ENCODE results near the gene MRPL12. TPM values are rescaled to one million over a fixed set of nuclear protein-coding genes. Genes with fewer than 3 reads are reported as not detected.

MRPL12 gene
- total RNA-seq, 3 donors from 2014 or later = 18.4 to 32.3 (median 32.1) TPM

DNA sequence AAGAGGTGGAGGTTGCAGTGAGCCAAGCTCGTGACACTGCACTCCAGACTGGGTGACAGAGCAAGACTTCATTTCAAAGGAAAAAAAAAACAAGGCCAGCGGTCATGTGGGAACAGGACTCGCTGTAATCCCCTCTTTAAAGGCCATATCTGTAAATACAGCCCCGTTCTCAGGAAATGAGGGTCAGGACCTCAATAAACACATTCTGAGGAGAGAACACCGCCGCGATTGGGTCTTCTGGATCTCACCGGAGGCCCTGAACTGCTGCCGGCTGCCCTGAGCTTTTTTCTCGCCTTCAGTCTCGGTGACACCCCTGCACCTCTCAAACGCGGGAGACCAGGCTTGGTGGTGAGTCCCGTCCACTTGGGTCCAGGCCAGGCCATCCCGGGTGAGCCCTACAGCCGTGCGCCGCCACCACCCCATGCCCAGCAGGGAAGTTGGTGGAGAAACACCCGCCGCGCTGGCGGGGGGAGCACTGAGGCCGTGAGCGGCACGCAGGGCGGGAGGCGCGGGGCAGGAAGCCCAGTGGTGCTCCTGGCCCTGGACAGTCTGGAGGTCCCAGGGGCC, 37.3 kb downstream of the MRPL12 start:
- H3K4me3 ChIP-seq = no peak overlapping the region
- H3K27ac ChIP-seq = no peak overlapping the region
- peaks cover 0 to 4% of the 10 kb centered on the region in 2 donors for H3K27me3 ChIP-seq
- H3K4me1 ChIP-seq = no peaks in the 10 kb centered on the region
- no peaks in the 10 kb centered on the region for H3K36me3 ChIP-seq
- intact Hi-C loops (cut with DNase I; ENCODE audit: low total_unique reads) = no loop called here
- TF ChIP-seq, protein P1, sequence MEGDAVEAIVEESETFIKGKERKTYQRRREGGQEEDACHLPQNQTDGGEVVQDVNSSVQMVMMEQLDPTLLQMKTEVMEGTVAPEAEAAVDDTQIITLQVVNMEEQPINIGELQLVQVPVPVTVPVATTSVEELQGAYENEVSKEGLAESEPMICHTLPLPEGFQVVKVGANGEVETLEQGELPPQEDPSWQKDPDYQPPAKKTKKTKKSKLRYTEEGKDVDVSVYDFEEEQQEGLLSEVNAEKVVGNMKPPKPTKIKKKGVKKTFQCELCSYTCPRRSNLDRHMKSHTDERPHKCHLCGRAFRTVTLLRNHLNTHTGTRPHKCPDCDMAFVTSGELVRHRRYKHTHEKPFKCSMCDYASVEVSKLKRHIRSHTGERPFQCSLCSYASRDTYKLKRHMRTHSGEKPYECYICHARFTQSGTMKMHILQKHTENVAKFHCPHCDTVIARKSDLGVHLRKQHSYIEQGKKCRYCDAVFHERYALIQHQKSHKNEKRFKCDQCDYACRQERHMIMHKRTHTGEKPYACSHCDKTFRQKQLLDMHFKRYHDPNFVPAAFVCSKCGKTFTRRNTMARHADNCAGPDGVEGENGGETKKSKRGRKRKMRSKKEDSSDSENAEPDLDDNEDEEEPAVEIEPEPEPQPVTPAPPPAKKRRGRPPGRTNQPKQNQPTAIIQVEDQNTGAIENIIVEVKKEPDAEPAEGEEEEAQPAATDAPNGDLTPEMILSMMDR (IDR thresholded peaks at IDR 0.05) = no peak
- TF ChIP-seq POLR2AphosphoS5 (IDR thresholded peaks at IDR 0.05) (no peak), POLR2A (IDR thresholded peaks at IDR 0.05) (no peak)
- no peaks in the 10 kb centered on the region for H3K9me3 ChIP-seq
- no peak for DNase-seq (ENCODE audit: low spot score in 2 of 2)

DNA sequence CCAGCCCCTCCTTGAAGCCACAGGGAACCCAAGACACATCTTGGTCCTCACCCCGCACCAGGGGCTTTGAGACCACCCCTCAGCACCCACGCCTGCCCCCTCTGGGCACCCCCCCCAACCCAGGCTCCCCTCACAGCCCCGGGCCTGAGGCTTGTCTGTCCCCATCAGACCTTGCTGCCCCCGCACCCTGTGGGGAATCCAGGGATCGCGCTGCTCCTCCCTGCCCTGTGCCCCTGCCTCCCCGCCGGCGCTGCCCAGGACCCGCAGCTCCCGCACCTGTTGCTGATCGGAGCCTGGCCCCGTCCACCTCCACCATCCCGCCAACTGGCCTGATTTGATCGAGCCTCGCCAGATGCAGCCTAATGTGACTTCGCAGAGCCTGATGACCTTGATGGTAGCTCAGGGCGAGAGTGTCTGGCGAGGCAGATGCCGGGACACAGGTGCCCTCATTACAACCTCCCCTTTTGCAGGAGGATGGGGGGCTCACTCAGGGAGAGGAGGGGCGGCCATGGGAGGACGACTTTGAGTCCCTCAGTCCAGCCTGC, 38.0 kb downstream of the MRPL12 start:
- Histone ChIP-seq H3K4me3 (no peak overlapping the region), H3K27me3 (peaks cover 0 to 4% of the 10 kb centered on the region in 2 donors), H3K4me1 (no peaks in the 10 kb centered on the region), H3K9me3 (no peaks in the 10 kb centered on the region), H3K27ac (no peak overlapping the region), H3K36me3 (no peaks in the 10 kb centered on the region)
- no peak for TF ChIP-seq POLR2AphosphoS5 (IDR thresholded peaks at IDR 0.05)
- TF ChIP-seq, protein P1 (IDR thresholded peaks at IDR 0.05) = no peak
- TF ChIP-seq POLR2A (IDR thresholded peaks at IDR 0.05) = no peak
- no peak for DNase-seq (ENCODE audit: low spot score in 2 of 2)
- intact Hi-C loops (cut with DNase I; ENCODE audit: low total_unique reads) = no loop called here

DNA sequence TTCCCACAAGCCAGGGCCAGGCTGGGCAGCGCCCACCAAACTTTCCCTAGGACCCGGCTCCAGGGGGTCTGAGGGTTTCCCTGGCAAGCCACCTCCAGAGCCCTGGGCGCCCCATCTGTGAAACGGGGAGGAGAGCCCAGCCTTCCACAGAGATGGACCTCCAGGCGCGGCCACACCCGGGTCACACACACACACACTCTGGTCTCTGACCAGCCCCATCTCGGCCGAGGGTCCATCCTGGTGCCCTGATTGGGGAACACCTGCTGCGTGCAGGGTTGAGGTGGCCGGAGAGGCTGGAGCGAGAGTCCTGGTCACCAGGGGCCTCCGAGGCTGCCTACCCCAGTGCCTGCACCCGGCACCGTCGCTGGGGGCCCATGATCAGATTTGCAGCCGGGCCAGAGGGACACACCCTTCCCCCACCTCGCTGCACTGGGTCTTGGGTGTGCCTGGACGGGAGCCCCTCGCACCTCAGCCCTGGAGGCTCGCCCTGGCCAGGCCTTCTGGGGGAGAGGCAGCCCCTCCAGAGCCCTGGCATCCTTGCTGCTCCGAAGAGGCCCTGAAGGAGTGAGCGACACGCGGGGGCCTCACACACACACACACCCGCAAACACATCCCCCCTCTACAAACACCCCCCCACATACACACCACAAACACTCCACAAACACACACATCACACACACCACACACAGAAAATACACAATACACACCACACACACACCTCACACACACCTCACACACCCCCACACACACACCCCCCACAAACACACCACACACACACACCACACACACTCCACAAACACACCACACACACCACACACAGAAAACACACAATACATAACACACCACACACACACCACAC, 38.7 kb downstream of the MRPL12 start:
- Histone ChIP-seq H3K9me3 (no peaks in the 10 kb centered on the region), H3K36me3 (no peaks in the 10 kb centered on the region), H3K27me3 (peaks cover 0 to 4% of the 10 kb centered on the region in 2 donors), H3K4me3 (no peak overlapping the region), H3K4me1 (no peaks in the 10 kb centered on the region), H3K27ac (no peak overlapping the region)
- TF ChIP-seq POLR2AphosphoS5 (IDR thresholded peaks at IDR 0.05) (no peak), POLR2A (IDR thresholded peaks at IDR 0.05) (no peak)
- TF ChIP-seq, protein P1 (IDR thresholded peaks at IDR 0.05) = no peak
- no peak for DNase-seq (ENCODE audit: low spot score in 2 of 2)
- intact Hi-C loops (cut with DNase I; ENCODE audit: low total_unique reads) = no loop called here

Other genes with a start within 250 kb of the MRPL12 start
- gene ACTG1, start 190.6 kb upstream of the MRPL12 start, total RNA-seq = 1,000 to 10,000 TPM; 2,222 to 2,764 (median 2,750) TPM
- 1 to 10 TPM in 2 of 3 donors, under 1 TPM in 1; 0.48 to 3.2 (median 1.6) TPM for gene FSCN2, start 175.0 kb upstream of the MRPL12 start, total RNA-seq
- 10 to 100 TPM; 13.0 to 23.1 (median 20.6) TPM for gene FAAP100, start 151.0 kb upstream of the MRPL12 start, total RNA-seq
- 10 to 100 TPM; 56.0 to 69.0 (median 57.8) TPM for gene NPLOC4, start 66.3 kb upstream of the MRPL12 start, total RNA-seq
- 1 to 10 TPM in 2 of 3 donors, under 1 TPM in 1; 0.80 to 3.5 (median 2.6) TPM for gene TSPAN10, start 66.2 kb upstream of the MRPL12 start, total RNA-seq
- gene PDE6G, start 46.8 kb upstream of the MRPL12 start, total RNA-seq = 1 to 10 TPM in 1 of 3 donors, not detected in 2; 1.9 TPM
- 10 to 100 TPM; 34.4 to 43.6 (median 42.6) TPM for gene OXLD1, start 36.8 kb upstream of the MRPL12 start, total RNA-seq
- gene CCDC137, start 36.6 kb upstream of the MRPL12 start, total RNA-seq = 10 to 100 TPM in 2 of 3 donors, 1 to 10 TPM in 1; 8.6 to 14.4 (median 11.6) TPM
- gene ARL16, start 19.6 kb upstream of the MRPL12 start, total RNA-seq = 10 to 100 TPM; 34.9 to 44.2 (median 37.5) TPM
- 10 to 100 TPM; 61.0 to 75.0 (median 64.6) TPM for gene HGS, start 19.4 kb upstream of the MRPL12 start, total RNA-seq
- gene SLC25A10, start 8.9 kb downstream of the MRPL12 start, total RNA-seq = 10 to 100 TPM in 2 of 3 donors, 1 to 10 TPM in 1; 9.8 to 28.0 (median 24.4) TPM
- gene GCGR, start 100.8 kb downstream of the MRPL12 start, total RNA-seq = not detected
- gene MCRIP1, start 129.9 kb downstream of the MRPL12 start, total RNA-seq = 10 to 100 TPM; 51.2 to 81.0 (median 67.5) TPM
- gene PPP1R27, start 131.7 kb downstream of the MRPL12 start, total RNA-seq = not detected
- 100 to 1,000 TPM; 374 to 475 (median 466) TPM for gene P4HB, start 157.2 kb downstream of the MRPL12 start, total RNA-seq
- 100 to 1,000 TPM in 2 of 3 donors, 10 to 100 TPM in 1; 67.0 to 135 (median 124) TPM for gene ARHGDIA, start 168.0 kb downstream of the MRPL12 start, total RNA-seq
- gene ALYREF, start 188.2 kb downstream of the MRPL12 start, total RNA-seq = 10 to 100 TPM; 37.4 to 69.5 (median 50.9) TPM
- gene ANAPC11, start 188.4 kb downstream of the MRPL12 start, total RNA-seq = 100 to 1,000 TPM in 2 of 3 donors, 10 to 100 TPM in 1; 99.7 to 127 (median 117) TPM
- 1 to 10 TPM in 1 of 3 donors, not detected in 2; 2.0 TPM for gene NPB, start 198.9 kb downstream of the MRPL12 start, total RNA-seq
- gene PCYT2, start 208.0 kb downstream of the MRPL12 start, total RNA-seq = 10 to 100 TPM; 22.9 to 69.4 (median 35.9) TPM
- 10 to 100 TPM; 20.6 to 27.2 (median 25.8) TPM for gene SIRT7, start 214.8 kb downstream of the MRPL12 start, total RNA-seq
- gene MAFG, start 224.4 kb downstream of the MRPL12 start, total RNA-seq = 10 to 100 TPM; 12.3 to 15.2 (median 14.1) TPM
- 10 to 100 TPM in 2 of 3 donors, 1 to 10 TPM in 1; 3.0 to 30.2 (median 15.5) TPM for gene PYCR1, start 233.9 kb downstream of the MRPL12 start, total RNA-seq
- gene MYADML2, start 243.9 kb downstream of the MRPL12 start, total RNA-seq = not detected

Data from breast epithelium (tissue), 4 donors.